ENCODE results near the gene KCNJ16.

Gene KCNJ16

DNA sequence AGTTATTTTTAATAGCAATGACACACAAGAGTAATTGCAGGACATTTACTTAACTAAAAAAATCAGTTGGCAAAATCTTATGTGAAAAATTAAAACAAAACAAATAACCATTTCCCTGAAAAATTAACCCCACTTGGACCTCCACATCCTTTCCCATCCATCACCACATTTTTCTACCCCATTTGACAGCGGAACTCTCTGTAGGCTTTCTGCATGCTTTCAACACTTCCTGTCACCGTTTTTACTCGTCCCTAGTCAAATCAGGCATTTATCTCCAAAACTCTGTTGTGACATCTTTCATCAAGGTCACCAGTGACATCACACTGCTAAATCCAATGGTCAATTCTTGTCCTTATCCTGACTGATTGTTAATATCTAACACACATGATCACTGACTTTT is 27.5 kb downstream of the KCNJ16 start:
- H3K9me2 ChIP-seq (replicated peaks; ENCODE audit: control insufficient read depth, low read length), result no peaks in the 10 kb centered on the region
- H3K27me3 ChIP-seq (ENCODE audit: control insufficient read depth, low read length), result no peaks in the 10 kb centered on the region
- H3K27ac ChIP-seq (ENCODE audit: low read depth, low read length), result no peak overlapping the region
- H3F3A ChIP-seq (ENCODE audit: control insufficient read depth, insufficient read depth), result no peaks in the 10 kb centered on the region
- no peak overlapping the region for H3K4me3 ChIP-seq (ENCODE audit: low read length)
- H3K4me2 ChIP-seq (ENCODE audit: low read length), result no peak overlapping the region
- TF ChIP-seq EZH2phosphoT487 (IDR thresholded peaks at IDR 0.05; ENCODE audit: borderline replicate concordance, low read length), result no peak
- TF ChIP-seq, protein P1, sequence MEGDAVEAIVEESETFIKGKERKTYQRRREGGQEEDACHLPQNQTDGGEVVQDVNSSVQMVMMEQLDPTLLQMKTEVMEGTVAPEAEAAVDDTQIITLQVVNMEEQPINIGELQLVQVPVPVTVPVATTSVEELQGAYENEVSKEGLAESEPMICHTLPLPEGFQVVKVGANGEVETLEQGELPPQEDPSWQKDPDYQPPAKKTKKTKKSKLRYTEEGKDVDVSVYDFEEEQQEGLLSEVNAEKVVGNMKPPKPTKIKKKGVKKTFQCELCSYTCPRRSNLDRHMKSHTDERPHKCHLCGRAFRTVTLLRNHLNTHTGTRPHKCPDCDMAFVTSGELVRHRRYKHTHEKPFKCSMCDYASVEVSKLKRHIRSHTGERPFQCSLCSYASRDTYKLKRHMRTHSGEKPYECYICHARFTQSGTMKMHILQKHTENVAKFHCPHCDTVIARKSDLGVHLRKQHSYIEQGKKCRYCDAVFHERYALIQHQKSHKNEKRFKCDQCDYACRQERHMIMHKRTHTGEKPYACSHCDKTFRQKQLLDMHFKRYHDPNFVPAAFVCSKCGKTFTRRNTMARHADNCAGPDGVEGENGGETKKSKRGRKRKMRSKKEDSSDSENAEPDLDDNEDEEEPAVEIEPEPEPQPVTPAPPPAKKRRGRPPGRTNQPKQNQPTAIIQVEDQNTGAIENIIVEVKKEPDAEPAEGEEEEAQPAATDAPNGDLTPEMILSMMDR (IDR thresholded peaks at IDR 0.05; ENCODE audit: low read depth, low read length, poor library complexity, severe bottlenecking), result no peak
- H3K9me3 ChIP-seq (ENCODE audit: control insufficient read depth, insufficient read depth, low read length), result no peaks in the 10 kb centered on the region
- no peaks in the 10 kb centered on the region for H3K79me2 ChIP-seq (ENCODE audit: control insufficient read depth, low read length)
- no peaks in the 10 kb centered on the region for H4K20me1 ChIP-seq (ENCODE audit: control insufficient read depth, insufficient read depth, low read depth, low read length)
- peaks cover 8% of the 10 kb centered on the region for H3K4me1 ChIP-seq (ENCODE audit: control insufficient read depth, low read length)
- H3K36me3 ChIP-seq (ENCODE audit: control insufficient read depth, low read length), result no peaks in the 10 kb centered on the region

DNA sequence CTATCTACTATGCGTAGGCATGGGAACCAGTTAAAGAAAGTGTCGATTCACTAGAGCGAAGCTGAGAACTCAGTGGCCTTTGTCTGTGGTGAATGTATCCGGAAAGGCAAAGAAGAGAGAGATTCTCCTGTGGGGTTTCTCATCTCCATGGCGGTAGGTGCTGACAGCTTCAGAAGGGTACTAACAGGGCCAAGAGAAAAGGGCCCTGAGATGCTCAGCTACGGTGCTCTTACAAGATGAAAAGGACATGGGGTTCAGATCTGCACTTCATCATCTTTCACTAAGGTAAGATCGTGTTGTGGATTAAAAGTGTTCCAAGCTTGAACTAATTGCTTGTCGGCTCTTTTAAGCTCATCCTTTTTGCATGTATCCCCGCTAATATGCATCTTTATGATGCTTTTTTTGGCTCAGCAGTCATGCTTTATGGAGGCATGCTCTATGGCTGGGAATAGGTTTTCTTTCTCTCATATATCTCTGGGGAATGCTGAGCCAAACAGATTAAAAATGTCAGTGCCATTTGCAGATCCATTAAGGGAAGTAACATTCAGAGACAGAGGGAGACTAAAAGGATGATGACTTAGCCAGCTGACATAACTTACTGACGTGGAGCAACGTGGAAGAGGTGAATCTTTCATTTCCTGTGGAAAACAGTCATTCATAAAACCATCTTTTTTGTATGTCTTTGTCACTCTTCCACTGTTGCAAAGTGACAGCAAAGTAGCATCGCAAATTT is 29.9 kb downstream of the KCNJ16 start:
- Histone ChIP-seq H3K27ac (ENCODE audit: low read depth, low read length) (no peak overlapping the region), H3K4me2 (ENCODE audit: low read length) (no peak overlapping the region), H3K27me3 (ENCODE audit: control insufficient read depth, low read length) (no peaks in the 10 kb centered on the region), H3K9me2 (replicated peaks; ENCODE audit: control insufficient read depth, low read length) (no peaks in the 10 kb centered on the region), H3K4me3 (ENCODE audit: low read length) (no peak overlapping the region), H3K79me2 (ENCODE audit: control insufficient read depth, low read length) (no peaks in the 10 kb centered on the region), H3K36me3 (ENCODE audit: control insufficient read depth, low read length) (no peaks in the 10 kb centered on the region), H3K9me3 (ENCODE audit: control insufficient read depth, insufficient read depth, low read length) (no peaks in the 10 kb centered on the region), H3F3A (ENCODE audit: control insufficient read depth, insufficient read depth) (no peaks in the 10 kb centered on the region), H4K20me1 (ENCODE audit: control insufficient read depth, insufficient read depth, low read depth, low read length) (no peaks in the 10 kb centered on the region), H3K4me1 (ENCODE audit: control insufficient read depth, low read length) (peaks cover 2% of the 10 kb centered on the region)
- TF ChIP-seq, protein P1 (IDR thresholded peaks at IDR 0.05; ENCODE audit: low read depth, low read length, poor library complexity, severe bottlenecking), result no peak
- TF ChIP-seq EZH2phosphoT487 (IDR thresholded peaks at IDR 0.05; ENCODE audit: borderline replicate concordance, low read length), result no peak

- H3F3A ChIP-seq (ENCODE audit: control insufficient read depth, insufficient read depth), result no peaks in the 10 kb centered on the region
- no peak overlapping the region for H3K27ac ChIP-seq (ENCODE audit: low read depth, low read length)
- no peaks in the 10 kb centered on the region for H3K4me1 ChIP-seq (ENCODE audit: control insufficient read depth, low read length)
- no peaks in the 10 kb centered on the region for H3K79me2 ChIP-seq (ENCODE audit: control insufficient read depth, low read length)
- no peak for TF ChIP-seq EZH2phosphoT487 (IDR thresholded peaks at IDR 0.05; ENCODE audit: borderline replicate concordance, low read length)
- TF ChIP-seq, protein P1 (IDR thresholded peaks at IDR 0.05; ENCODE audit: low read depth, low read length, poor library complexity, severe bottlenecking), result no peak
- H3K9me3 ChIP-seq (ENCODE audit: control insufficient read depth, insufficient read depth, low read length), result no peaks in the 10 kb centered on the region
- H3K9me2 ChIP-seq (replicated peaks; ENCODE audit: control insufficient read depth, low read length), result no peaks in the 10 kb centered on the region
- no peak overlapping the region for H3K4me3 ChIP-seq (ENCODE audit: low read length)
- H3K36me3 ChIP-seq (ENCODE audit: control insufficient read depth, low read length), result no peaks in the 10 kb centered on the region
- no peaks in the 10 kb centered on the region for H3K27me3 ChIP-seq (ENCODE audit: control insufficient read depth, low read length)
- no peak overlapping the region for H3K4me2 ChIP-seq (ENCODE audit: low read length)
- no peaks in the 10 kb centered on the region for H4K20me1 ChIP-seq (ENCODE audit: control insufficient read depth, insufficient read depth, low read depth, low read length)
Measured at GRCh38 chr17:70105641-70106040, 30.6 kb downstream of the KCNJ16 start.
